ENCODE measurements around the gene TRIM45.
"Not testable (repeated sequence)": the region's sequence is repeated elsewhere in the genome, so short reads cannot be mapped to it uniquely, and the experiment has no call there.

Gene TRIM45

DNA sequence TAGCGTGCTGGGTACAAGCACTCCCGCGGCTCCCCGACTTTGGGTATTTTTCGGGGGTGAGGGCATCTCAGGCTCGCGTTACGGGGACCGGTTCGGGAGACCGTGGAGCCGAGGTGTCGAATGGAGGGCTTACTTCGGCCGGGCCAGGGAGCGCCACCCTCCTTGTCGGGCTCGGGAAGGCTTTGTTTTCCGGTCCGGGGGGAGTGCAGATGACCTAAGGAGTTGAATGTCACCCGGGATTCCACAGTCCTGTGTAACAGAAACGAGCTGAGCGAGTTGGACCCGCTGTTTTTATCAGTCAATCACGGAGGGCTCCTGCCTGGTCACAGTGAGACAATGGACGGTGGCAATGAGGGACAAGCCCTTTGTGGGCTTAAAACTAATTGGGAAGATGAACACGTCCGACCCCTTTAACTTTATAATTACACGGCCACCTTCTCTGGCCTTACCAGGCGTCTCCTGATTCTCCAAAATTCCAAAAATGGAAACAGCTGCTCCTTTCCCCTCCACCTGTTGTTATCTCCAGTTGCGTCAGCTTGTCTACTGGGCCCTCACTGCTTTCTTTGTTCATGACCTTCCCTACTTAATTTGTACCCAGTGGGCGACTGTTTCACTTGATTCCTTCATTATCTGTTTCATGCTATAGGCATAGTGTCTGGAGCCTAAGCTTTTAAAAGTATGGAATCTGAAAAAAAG is 929 bp upstream of the TRIM45 start:
- TF ChIP-seq, protein P1, sequence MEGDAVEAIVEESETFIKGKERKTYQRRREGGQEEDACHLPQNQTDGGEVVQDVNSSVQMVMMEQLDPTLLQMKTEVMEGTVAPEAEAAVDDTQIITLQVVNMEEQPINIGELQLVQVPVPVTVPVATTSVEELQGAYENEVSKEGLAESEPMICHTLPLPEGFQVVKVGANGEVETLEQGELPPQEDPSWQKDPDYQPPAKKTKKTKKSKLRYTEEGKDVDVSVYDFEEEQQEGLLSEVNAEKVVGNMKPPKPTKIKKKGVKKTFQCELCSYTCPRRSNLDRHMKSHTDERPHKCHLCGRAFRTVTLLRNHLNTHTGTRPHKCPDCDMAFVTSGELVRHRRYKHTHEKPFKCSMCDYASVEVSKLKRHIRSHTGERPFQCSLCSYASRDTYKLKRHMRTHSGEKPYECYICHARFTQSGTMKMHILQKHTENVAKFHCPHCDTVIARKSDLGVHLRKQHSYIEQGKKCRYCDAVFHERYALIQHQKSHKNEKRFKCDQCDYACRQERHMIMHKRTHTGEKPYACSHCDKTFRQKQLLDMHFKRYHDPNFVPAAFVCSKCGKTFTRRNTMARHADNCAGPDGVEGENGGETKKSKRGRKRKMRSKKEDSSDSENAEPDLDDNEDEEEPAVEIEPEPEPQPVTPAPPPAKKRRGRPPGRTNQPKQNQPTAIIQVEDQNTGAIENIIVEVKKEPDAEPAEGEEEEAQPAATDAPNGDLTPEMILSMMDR (conservative IDR thresholded peaks at IDR 0.05; ENCODE audit: control insufficient read depth, insufficient read depth, low read depth, low read length) = no peak

DNA sequence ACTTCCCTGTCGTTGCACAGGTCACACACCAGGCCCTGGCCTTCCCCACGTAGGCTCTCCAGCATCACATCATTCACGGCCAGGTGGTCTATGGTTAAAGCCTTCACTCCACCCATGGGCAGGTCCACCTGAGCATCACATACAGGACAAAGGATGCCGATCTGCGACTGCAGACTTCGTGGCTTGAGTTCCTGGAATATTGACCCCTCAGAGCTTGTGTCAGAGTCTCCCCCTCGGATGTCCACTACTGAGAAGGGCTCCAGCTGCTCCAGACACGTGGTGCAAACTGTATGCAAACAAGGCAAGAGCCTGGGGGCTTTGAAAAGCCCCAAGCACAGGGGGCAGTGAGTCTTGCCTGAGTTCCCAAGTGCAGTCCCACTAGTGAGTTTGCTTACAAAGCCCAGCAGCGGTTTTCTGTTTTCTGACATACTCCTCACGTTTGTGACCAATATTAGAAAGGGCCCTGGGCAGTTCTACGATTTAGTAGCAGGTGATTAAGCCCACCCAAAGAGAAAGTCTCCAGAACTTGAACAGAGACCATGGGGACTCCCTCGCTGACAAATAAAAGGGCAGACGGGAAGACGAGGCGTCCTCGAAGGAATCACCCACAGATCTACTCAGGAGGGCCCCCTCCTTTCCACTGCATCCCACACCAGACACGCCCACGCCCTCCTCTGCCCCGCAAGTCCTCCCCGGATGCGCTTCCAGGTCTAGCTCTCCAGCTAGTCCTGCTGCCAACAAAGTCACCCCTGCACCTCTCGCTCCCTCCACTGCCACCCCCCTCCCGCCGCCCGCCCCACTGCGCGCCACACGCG is 568 bp downstream of the TRIM45 start:
- DNase-seq (ENCODE audit: low read depth) = peak; percentile 51

More for the DNA sequence above, 929 bp upstream of the TRIM45 start:
- DNase-seq (ENCODE audit: low read depth) = no peak
- H3K4me3 ChIP-seq (ENCODE audit: control insufficient read depth, low read depth, low read length) = peak overlapping the region; percentile 87

DNA sequence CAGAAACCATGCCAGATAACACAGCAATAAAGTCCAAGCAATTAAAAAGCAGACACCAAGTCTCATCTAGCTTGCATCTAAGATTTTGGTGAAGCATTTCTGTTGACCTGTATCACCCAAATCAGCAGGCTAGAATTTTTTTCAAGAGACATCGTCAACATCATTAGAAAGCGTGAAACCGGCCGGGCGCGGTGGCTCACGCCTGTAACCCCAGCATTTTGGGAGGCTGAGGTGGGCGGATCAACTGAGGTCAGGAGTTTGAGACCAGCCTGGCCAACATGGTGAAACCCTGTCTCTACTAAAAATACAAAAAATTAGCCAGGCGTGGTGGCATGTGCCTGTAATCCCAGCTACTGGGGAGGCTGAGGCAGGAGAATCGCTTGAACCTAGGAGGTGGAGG is 2.4 kb downstream of the TRIM45 start:
- not testable (repeated sequence) for H3K4me3 ChIP-seq (ENCODE audit: control insufficient read depth, low read depth, low read length); DNase-seq (ENCODE audit: low read depth)

More for the DNA sequence above, 568 bp downstream of the TRIM45 start:
- TF ChIP-seq, protein P1 (conservative IDR thresholded peaks at IDR 0.05; ENCODE audit: control insufficient read depth, insufficient read depth, low read depth, low read length) = no peak
- H3K4me3 ChIP-seq (ENCODE audit: control insufficient read depth, low read depth, low read length) = peak overlapping the region; percentile 87

DNA sequence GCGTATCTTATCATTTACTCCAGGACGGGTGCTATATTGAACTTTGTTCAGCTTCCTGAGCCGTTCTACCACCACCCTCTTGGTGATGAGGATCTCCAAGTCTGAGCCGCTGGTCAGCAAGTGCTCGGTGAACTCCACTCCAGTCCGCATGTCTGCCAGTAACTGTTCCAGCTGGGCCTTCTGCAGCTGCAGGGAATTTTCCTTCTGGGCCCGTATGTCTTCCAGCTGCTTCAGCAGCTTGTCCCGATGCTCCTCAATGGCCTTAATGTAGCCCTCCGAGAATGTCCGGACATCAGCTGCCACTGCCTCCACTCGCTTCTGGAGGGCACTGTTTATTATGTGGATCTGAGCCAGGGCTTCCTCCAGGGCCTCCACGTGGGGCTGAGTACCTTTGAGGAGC is 3.4 kb downstream of the TRIM45 start:
- DNase-seq (ENCODE audit: low read depth) = no peak
- no peak overlapping the region for H3K4me3 ChIP-seq (ENCODE audit: control insufficient read depth, low read depth, low read length)
- TF ChIP-seq, protein P1 (conservative IDR thresholded peaks at IDR 0.05; ENCODE audit: control insufficient read depth, insufficient read depth, low read depth, low read length) = no peak

DNA sequence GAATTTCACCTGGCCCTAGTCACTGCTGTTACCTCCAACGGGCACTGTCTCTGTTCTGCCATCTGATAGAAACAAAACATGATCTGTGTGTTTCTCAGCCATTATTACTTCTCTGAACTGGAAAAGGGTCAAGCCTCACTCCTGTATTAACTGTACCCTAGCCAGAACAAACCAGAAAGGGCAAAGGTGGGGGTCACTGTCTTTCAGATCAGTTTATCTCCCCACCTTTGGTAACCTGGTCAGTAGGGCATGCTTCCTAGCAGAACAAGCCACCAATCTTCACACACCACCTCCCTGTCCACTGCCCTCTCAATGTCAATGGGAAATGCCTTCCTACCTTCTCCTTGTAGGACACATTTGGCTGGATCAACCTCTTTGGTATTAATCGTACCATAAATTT is 3.9 kb downstream of the TRIM45 start:
- no peak overlapping the region for H3K4me3 ChIP-seq (ENCODE audit: control insufficient read depth, low read depth, low read length)
- DNase-seq (ENCODE audit: low read depth) = no peak
- TF ChIP-seq, protein P1 (conservative IDR thresholded peaks at IDR 0.05; ENCODE audit: control insufficient read depth, insufficient read depth, low read depth, low read length) = no peak

DNA sequence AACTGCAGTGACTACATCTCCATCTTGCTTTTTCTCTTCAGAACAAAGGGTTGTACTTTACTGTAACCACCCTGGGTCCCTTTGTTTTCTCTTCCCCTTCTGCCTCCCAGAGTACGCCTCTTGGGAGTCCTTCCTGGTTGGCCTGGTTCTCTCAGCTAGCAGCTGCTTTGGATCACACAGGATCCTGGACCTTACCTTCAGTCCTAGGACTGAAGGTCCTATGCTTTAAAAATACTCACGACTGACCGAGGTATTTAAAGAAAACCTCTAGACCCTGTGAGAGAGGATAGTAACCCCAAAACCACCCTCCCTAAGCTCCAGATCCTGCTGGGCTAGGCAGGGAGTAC is 4.8 kb downstream of the TRIM45 start:
- no peak for DNase-seq (ENCODE audit: low read depth)
- no peak overlapping the region for H3K4me3 ChIP-seq (ENCODE audit: control insufficient read depth, low read depth, low read length)
- TF ChIP-seq, protein P1 (conservative IDR thresholded peaks at IDR 0.05; ENCODE audit: control insufficient read depth, insufficient read depth, low read depth, low read length) = no peak

DNA sequence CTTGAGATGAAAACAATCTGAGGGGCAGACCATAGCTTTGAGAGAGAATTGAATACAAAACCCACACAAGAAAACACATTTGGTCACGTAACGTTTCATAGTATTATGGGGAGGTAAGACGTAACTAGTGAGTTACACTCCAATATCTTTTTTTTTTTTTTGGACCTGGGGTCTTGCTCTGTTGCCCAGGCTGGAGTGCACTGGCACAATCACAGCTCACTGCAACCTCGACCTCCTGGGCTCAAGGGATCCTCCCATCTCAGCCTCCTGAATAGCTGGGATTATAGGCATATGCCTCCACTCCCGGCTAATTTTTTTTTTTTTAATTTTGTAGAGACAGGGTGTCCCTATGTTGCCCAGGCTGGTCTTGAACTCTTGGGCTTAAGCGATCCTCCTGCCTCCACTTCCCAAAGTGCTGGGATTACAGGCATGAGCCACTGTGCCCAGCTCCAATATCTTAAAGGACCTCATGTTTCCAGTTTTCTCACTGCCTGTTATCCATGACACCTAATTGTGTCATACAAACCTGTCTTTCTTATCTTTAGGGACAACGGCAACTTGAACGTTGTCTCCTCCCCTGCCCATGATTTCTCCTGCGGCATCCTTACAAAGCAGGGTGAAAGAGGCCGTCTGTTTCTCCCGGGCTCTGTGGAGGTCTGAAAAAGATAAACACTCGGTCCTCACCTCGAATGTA is 5.3 kb downstream of the TRIM45 start:
- no peak overlapping the region for H3K4me3 ChIP-seq (ENCODE audit: control insufficient read depth, low read depth, low read length)
- DNase-seq (ENCODE audit: low read depth) = no peak
- TF ChIP-seq, protein P1 (conservative IDR thresholded peaks at IDR 0.05; ENCODE audit: control insufficient read depth, insufficient read depth, low read depth, low read length) = no peak
